ENCODE data around the gene CDKN1C. TPM values are rescaled to one million over a fixed set of nuclear protein-coding genes. Genes with fewer than 3 reads are reported as not detected.

The CDKN1C gene
- total RNA-seq, 2 donors from 2014 or later = 0.58 to 34.8 TPM

DNA sequence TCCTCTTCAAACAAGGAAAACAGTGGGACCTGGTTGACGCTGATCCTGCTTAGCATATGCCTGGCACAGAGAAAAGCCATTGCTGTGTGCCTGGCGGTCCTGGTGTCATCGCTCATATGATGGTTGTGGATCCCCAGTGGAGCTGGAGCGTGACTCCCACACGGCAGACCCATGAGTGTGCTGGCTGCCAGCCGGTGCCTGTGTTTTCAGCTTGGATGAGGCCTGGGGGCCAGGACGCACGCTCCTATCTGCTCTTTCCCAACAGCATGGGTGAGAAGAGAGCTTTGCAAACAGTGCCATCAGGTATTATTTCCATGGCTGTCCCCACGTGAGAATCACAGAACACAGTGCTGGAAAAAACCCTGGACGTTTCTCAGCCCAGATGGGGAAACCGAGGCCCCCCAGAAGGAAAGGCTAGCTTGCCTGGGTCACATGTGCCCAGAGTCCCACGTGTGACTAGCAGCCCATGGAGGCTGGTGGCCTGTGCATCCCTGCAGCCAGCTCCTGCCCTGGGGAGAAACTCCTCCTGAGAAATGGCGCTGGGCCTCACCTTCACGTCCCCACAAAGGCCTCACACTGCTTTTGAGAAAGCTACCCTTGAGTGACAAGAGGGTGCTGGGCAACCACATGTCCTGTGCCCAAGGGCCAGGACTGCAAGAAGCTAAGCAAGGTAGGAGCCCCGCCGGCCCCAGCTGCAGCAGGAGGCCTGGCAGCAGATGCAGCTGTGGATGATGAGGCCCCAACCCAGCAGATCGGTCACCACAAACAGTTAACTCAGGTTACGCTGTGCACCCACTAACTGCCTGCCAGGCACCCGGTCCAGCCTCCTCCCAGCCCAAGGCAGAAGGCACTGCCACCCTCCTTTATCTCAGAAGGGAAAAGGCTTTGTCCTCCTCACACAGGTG, 4.2 kb downstream of the CDKN1C start:
- H3K9me3 Mint-ChIP-seq = peaks cover 4% of the 10 kb centered on the region
- no peak overlapping the region for H3K27ac Mint-ChIP-seq
- no peak overlapping the region for H3K4me3 Mint-ChIP-seq
- peaks cover 7% of the 10 kb centered on the region for H3K36me3 Mint-ChIP-seq (ENCODE audit: low read depth)
- peaks cover 9% of the 10 kb centered on the region for H3K27me3 Mint-ChIP-seq
- no peaks in the 10 kb centered on the region for H3K4me1 Mint-ChIP-seq
- no peak for ATAC-seq (replicated peaks)

DNA sequence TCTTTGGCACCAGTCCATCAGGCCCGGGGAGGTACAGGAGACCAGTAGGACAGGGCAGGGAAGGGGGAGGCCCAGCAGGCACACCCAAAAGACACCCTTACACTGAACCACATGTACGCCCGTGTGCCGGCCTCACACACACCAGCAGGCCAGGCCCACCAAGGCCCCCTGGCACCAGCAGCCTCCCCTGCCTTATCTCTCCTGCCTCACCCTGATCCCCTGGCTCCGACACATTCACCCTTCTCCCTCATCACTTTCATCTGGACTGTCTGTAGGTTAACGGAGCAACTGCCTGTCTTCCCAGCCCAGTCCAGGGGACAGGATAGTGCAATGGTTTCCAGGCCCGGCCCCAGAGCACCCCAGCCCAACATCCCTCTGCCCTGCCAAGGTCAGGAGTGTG, 4.9 kb downstream of the CDKN1C start:
- H3K4me1 Mint-ChIP-seq = no peaks in the 10 kb centered on the region
- no peak for ATAC-seq (replicated peaks)

DNA sequence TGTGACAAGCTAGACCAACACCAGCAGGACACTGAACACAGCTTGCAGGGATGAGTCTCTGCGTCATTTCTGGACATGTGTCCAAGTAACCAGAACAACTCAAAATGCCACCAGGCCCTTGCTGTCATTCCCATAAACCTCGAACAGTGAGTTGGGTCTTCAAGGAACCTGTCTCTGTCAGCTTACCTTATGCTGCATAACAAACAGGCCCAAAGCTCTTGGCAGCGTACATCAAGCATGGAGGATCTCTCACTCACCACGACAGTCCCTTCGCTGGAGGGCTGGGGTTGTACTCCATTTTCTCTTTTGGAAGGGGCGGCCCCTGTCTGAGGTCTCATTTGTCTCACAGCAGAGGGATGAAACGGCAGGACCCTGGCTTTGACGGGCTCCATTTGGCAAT, 6.8 kb downstream of the CDKN1C start:
- Mint-ChIP-seq H3K36me3 (ENCODE audit: low read depth) (peaks cover 7% of the 10 kb centered on the region), H3K4me3 (no peak overlapping the region), H3K27ac (no peak overlapping the region), H3K27me3 (peaks cover 14% of the 10 kb centered on the region), H3K4me1 (no peaks in the 10 kb centered on the region), H3K9me3 (peaks cover 4% of the 10 kb centered on the region)
- ATAC-seq (replicated peaks) = no peak

More for the DNA sequence above, 4.9 kb downstream of the CDKN1C start:
- Mint-ChIP-seq H3K4me3 (no peak overlapping the region), H3K27me3 (peaks cover 9% of the 10 kb centered on the region), H3K36me3 (ENCODE audit: low read depth) (peaks cover 7% of the 10 kb centered on the region), H3K9me3 (peaks cover 4% of the 10 kb centered on the region), H3K27ac (no peak overlapping the region)

DNA sequence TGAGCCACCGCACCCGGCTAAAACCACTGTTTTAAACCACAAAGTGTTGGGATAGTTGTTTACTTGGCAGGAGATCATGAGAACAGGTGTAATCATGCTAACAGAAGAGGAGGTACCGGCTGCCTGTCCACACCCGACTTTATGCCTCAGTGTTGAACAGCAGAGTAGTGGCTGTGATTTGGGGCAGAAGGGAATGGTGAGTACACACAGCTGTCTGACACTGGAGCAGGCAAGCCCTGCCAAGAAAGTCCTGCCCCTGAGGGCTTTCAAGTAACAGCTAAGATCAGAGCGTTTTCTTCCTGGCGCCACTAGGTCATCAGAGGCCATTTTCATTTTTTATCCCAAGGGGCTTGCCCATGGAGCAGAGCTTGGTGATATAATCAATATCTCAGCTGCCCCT, 8.1 kb downstream of the CDKN1C start:
- Mint-ChIP-seq H3K9me3 (peaks cover 4% of the 10 kb centered on the region), H3K4me1 (no peaks in the 10 kb centered on the region), H3K27me3 (peaks cover 8% of the 10 kb centered on the region), H3K4me3 (no peak overlapping the region), H3K27ac (no peak overlapping the region), H3K36me3 (ENCODE audit: low read depth) (no peaks in the 10 kb centered on the region)
- no peak for ATAC-seq (replicated peaks)

DNA sequence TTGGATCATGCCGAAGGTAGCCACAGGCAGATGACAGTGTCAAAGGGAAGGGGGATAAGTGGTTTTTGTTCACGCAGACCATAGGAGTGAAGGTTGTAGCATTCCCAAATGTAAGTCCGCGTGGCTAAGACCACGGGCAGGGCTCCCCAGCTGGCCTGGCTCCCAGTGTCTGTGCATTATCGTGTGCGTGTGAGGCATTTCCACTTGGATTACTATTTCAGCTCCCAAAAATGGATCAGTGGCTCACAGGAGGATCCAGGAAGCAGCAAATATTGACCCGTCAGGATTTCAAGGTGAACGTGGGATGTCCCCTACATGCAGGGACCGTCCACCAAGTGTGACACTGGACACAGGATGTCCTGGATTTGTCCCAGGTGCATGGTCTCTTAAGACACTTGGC, 10.6 kb downstream of the CDKN1C start:
- no peak for ATAC-seq (replicated peaks)
- Mint-ChIP-seq H3K9me3 (peaks cover 4% of the 10 kb centered on the region), H3K4me3 (no peak overlapping the region), H3K36me3 (ENCODE audit: low read depth) (no peaks in the 10 kb centered on the region), H3K27ac (no peak overlapping the region), H3K27me3 (peaks cover 17% of the 10 kb centered on the region), H3K4me1 (no peaks in the 10 kb centered on the region)

DNA sequence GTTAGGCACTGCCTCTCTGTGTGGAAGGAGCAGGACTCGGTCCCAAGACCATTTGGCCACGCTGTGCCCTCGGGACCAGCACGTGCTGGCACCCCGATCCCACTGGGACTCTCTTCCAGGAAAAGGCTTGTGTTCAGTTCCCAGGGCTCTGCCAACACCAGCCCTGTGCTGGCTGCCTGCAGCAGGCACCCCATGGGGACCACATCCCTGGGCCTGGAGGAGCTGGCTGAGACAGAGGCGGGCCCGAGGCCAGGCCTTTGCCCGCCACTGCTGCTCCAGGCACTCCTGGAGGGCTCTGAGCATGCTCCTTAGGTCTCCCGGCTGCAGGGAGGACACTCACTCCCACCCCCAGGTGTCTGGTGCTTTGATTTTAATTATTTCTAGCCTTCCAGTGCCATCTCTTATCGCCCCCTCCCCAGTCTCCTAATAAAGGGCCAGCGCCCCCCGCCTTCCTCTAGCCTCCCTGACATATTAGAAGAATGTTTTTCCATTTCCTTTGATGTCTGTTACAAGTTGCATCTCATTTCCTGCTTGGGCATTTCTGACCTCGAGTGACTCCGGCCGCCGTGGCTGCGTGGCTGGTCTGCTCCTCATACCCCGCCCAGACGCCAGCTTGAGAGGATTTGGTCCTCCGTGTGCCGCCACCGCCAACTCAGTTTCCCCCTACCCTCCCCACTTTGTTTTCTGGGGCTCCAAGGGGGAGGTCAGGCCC, 14.4 kb downstream of the CDKN1C start:
- Mint-ChIP-seq H3K36me3 (ENCODE audit: low read depth) (no peaks in the 10 kb centered on the region), H3K9me3 (no peaks in the 10 kb centered on the region), H3K4me1 (no peaks in the 10 kb centered on the region), H3K27me3 (peaks cover 25% of the 10 kb centered on the region), H3K4me3 (no peak overlapping the region), H3K27ac (no peak overlapping the region)
- no peak for ATAC-seq (replicated peaks)

DNA sequence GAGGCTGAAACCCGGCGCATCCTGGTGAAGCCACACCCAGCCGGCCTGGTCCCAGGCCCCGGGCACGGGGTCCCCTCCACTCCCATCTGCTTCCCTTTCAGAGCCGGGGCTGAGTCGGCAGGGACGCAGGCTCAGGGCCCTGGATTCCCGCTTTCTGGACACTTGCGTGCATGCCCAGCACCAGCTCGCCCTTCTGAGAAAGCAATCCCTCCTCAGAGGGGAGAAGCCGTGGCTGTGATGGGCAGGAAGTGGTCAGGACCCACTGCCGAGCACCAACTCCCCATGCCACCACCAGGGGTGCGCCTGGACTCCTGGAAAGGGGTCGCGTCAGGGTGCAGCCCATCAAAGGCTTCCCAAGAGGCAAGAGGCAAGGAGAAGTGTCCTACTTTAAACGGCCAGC, 15.1 kb downstream of the CDKN1C start:
- H3K27ac Mint-ChIP-seq = no peak overlapping the region
- no peaks in the 10 kb centered on the region for H3K36me3 Mint-ChIP-seq (ENCODE audit: low read depth)
- no peak overlapping the region for H3K4me3 Mint-ChIP-seq
- no peaks in the 10 kb centered on the region for H3K9me3 Mint-ChIP-seq
- H3K4me1 Mint-ChIP-seq = no peaks in the 10 kb centered on the region
- H3K27me3 Mint-ChIP-seq = peaks cover 25% of the 10 kb centered on the region
- ATAC-seq (replicated peaks) = no peak

DNA sequence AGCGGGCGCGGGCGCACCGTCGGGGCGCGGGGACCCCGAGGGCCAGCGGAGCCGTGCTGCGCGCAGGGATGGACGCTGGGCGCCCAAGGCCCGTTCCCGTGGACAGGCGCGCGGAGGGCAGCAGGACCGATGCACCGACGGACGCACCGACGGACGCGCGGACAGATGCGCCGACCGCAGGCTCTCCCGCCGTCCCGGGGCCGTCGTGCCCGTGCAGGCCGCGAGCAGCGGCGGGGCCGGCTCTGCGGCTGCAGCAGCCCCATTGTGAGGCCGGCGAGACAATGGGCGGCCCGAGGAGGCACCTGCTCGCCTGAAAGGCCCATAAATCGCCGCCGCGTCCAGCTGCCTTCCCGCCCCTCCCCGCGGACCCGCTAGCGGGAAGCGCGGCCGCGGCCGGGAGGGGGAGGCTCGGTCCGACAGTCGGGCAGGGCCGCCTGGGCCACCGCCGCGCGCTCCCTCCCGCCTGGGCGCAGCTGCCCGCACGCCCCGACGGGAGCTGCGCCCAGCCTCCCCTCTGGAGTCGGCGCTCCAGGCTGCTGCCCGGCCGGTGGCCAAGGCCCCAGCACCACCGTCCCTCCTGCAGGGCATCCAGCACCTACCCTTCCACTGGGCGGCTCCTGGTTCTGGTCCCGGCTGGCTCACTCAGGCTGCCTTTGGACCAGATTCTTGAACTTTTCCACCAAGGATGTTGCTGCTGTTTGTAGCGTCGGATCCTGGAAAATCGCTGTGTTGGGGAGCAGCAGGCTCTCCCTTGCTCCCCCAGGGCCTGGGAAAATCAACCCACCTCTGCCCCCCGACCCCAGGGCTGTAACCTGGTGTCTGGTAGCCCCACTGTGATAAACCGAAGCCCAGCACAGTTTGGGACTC, 15.8 kb downstream of the CDKN1C start:
- no peak for ATAC-seq (replicated peaks)
- Mint-ChIP-seq H3K4me3 (no peak overlapping the region), H3K4me1 (no peaks in the 10 kb centered on the region), H3K9me3 (no peaks in the 10 kb centered on the region), H3K27me3 (peaks cover 29% of the 10 kb centered on the region), H3K27ac (no peak overlapping the region), H3K36me3 (ENCODE audit: low read depth) (no peaks in the 10 kb centered on the region)

DNA sequence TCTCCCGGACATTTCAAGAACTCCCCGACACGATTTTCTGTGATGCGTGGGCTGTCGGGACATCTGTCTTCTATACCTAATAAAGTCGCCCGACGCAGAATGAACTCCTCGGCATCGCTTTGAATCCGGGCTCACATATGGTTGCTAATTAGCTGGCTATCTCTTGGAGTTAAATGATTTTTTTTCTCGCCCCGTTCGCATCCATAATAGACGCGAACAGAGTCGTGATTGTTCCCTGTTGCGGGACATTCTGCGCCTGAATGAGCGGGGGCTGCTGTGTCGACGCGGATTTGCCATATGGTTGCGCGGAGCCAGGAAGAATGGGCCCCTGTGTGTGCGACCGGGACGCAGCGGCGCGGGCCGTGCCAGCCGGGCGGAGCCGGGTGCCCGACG, 16.4 kb downstream of the CDKN1C start:
- no peaks in the 10 kb centered on the region for H3K36me3 Mint-ChIP-seq (ENCODE audit: low read depth)
- no peak for ATAC-seq (replicated peaks)
- H3K27me3 Mint-ChIP-seq = peaks cover 29% of the 10 kb centered on the region
- no peak overlapping the region for H3K27ac Mint-ChIP-seq
- H3K4me3 Mint-ChIP-seq = no peak overlapping the region
- no peaks in the 10 kb centered on the region for H3K9me3 Mint-ChIP-seq
- no peaks in the 10 kb centered on the region for H3K4me1 Mint-ChIP-seq

DNA sequence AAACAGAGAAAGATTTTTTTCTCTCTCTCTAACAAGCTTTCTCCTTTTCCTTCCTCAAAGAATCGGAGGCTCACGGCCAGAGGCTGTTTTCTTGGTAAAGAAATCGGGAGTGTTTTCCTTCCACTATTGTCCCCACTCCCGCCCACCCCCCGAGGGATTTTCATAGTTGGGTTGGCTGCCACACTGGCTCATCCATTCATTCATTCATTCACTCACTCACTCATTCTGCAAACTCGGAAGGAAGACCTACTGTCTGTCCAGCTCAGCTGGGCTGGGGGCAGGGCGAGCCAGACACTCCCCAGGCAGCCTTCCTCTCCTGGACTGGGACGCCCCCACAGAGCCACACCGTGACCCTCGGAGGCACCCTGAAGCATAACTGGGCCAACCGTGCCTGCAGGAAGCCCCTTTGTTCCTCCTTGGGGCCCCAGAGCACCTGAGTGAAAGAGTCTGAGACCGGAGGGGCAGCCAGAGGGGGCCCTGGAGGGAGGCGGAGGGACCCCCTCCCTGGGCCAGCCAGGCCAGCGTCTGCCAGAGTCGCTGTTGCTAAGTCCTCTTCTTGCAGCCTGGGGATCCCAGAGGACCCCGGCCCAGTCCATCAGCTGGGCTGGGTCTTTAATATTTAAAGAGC, 17.0 kb downstream of the CDKN1C start:
- no peaks in the 10 kb centered on the region for H3K9me3 Mint-ChIP-seq
- peaks cover 32% of the 10 kb centered on the region for H3K27me3 Mint-ChIP-seq

DNA sequence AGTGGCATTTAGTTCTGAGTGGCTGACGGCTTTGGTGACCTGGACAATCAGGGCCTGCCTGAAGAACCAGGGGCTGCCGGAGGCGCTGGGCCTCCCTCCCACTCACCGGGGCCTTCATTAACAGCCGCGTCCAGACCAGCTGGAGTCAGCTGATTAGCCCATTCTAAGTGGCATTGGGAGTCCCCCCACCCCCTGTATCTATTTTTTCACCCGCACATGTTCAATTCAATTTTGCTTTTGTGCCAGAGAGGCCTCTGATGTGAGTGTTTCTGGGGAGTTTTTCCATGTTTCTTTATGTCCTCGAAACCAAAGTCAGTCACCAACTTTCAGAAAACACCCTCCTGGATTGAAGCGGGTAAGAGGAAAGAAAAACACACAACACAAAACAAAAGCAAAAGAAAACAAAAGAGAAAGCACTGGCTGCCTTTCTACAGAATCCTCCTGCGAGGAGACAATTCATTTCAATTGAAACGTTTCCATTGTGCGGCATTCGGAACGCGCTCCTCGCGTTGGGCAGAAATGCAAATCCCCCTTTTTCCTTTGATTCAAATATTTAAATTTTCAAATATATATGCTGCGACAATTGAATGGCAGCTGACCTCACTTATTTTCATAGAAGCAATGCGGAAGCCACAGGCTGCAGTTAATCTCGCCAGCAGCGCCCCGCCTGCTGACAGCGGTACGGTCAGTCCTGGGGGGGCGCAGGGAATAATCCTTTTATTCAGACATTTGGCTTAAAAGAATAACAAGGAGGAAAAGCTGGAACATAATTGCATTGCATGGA, 17.7 kb downstream of the CDKN1C start:
- no peaks in the 10 kb centered on the region for H3K36me3 Mint-ChIP-seq (ENCODE audit: low read depth)
- no peak overlapping the region for H3K27ac Mint-ChIP-seq
- peaks cover 34% of the 10 kb centered on the region for H3K27me3 Mint-ChIP-seq
- H3K4me1 Mint-ChIP-seq = no peaks in the 10 kb centered on the region
- H3K9me3 Mint-ChIP-seq = no peaks in the 10 kb centered on the region
- no peak for ATAC-seq (replicated peaks)
- H3K4me3 Mint-ChIP-seq = no peak overlapping the region

More for the DNA sequence above, 17.0 kb downstream of the CDKN1C start:
- no peaks in the 10 kb centered on the region for H3K36me3 Mint-ChIP-seq (ENCODE audit: low read depth)
- H3K4me3 Mint-ChIP-seq = no peak overlapping the region
- ATAC-seq (replicated peaks) = no peak
- H3K27ac Mint-ChIP-seq = no peak overlapping the region
- H3K4me1 Mint-ChIP-seq = no peaks in the 10 kb centered on the region

DNA sequence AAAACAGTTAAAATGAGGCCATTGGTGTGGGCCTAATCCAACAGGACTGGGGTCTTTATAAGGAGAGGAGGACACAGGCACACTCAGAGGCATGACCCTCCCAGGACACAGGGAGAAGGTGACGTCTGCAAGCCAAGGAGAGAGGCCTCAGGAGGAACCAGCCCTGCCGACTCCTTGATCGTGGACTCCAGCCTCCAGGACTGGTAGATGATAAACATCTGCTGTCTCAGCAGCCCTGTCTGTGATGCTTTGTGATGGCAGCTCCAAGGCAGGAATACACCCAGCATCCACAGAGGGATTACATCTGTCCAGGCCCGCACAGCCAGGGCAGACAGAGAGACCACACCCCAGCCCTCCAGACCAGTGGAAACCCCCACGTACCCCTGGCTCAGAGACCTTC, 18.4 kb downstream of the CDKN1C start:
- Mint-ChIP-seq H3K4me1 (no peaks in the 10 kb centered on the region), H3K27me3 (peaks cover 34% of the 10 kb centered on the region), H3K36me3 (ENCODE audit: low read depth) (no peaks in the 10 kb centered on the region), H3K4me3 (no peak overlapping the region), H3K9me3 (no peaks in the 10 kb centered on the region), H3K27ac (no peak overlapping the region)
- ATAC-seq (replicated peaks) = no peak

DNA sequence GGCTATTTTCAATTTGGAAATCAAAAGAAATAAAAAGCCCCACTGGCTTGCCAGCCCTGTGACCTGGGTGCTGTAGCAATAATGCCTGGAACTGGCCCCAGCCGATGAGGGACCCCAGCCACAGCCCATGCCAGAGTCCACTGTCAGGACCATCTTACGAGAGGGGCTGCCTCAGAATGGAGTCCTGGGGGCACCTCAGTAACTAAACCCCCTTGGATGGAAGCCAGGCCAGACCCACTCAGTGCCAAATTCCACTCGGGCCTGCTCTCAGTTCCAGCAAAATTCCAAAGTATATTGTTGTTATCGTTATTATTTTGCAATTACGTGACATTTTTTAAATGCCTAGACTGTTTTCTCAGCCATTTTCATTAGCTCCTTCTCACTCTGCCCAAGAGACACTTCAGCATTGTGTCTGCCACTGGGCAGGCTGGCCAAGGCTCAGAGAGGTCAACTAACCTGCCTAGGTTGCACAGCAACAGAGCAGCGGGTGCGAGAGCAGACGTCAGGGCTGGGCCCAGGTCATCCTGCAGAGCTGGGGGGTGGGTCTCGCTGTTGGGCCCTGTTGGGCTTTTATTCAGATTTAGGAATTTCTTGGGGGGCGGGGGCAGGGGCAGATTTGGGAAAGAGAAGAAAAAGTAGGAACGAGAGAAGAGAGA, 19.5 kb downstream of the CDKN1C start:
- H3K27me3 Mint-ChIP-seq = peaks cover 32% of the 10 kb centered on the region
- H3K4me3 Mint-ChIP-seq = no peak overlapping the region
- H3K36me3 Mint-ChIP-seq (ENCODE audit: low read depth) = no peaks in the 10 kb centered on the region
- no peaks in the 10 kb centered on the region for H3K4me1 Mint-ChIP-seq
- no peak for ATAC-seq (replicated peaks)
- H3K9me3 Mint-ChIP-seq = no peaks in the 10 kb centered on the region
- no peak overlapping the region for H3K27ac Mint-ChIP-seq

Measured in activated T-helper 17 cell treated with anti-CD3 and anti-CD28 coated beads, Interleukin-2, amount 50 U/mL, for 72 hours (primary cell).